HepG2 (cell line): Measurements from ENCODE around the gene HDAC5. TPM values are rescaled to one million over a fixed set of nuclear protein-coding genes. Genes with fewer than 3 reads are reported as not detected.

Source experiments
- E2F5 ChIP-seq: sonication (generic); formaldehyde crosslinking; conservative IDR thresholded peaks from 2 replicates; pipeline ENCODE4 v1.4.0; 2020; ENCODE audit warnings: missing genetic modification reagents
- FOSL2 ChIP-seq: sonication (generic); formaldehyde crosslinking; IDR thresholded peaks from 2 replicates; pipeline ENCODE4 v1.4.0; 2020; ENCODE audit warnings: missing genetic modification reagents
- HHEX ChIP-seq: IDR thresholded peaks from 2 replicates; pipeline ENCODE4 v1.6.1; 2016; ENCODE audit warnings: control low read depth
- KDM5B ChIP-seq: sonication (generic); formaldehyde crosslinking; IDR thresholded peaks from 2 replicates; pipeline ENCODE4 v1.4.0; 2020; ENCODE audit warnings: missing genetic modification reagents, mild to moderate bottlenecking, borderline replicate concordance
- MAFK ChIP-seq, 2 experiments: IDR thresholded peaks in 1 of 2; conservative IDR thresholded peaks in 1 of 2; 2 replicates each; pipeline ENCODE4 v1.6.1; 2011; ENCODE audit warnings: improper control_type of control experiment in 2 of 2, low read length in 2 of 2
- PBX2 ChIP-seq: IDR thresholded peaks from 2 replicates; pipeline ENCODE4 v1.6.1; 2016; ENCODE audit warnings: control low read depth
- RBFOX2 ChIP-seq: fragments of 200-400 bp; formaldehyde crosslinking; IDR thresholded peaks from 2 replicates; pipeline ENCODE4 v1.6.1; 2017; ENCODE audit warnings: low read depth, mild to moderate bottlenecking, low read length
- RFX1 ChIP-seq: fragments of 450-650 bp; IDR thresholded peaks from 2 replicates; pipeline ENCODE4 v1.6.1; 2017
- RXRA ChIP-seq: sonication (generic); formaldehyde crosslinking; IDR thresholded peaks from 2 replicates; pipeline ENCODE4 v1.5.1; 2020; ENCODE audit warnings: missing genetic modification reagents
- TEF ChIP-seq: sonication (generic); formaldehyde crosslinking; IDR thresholded peaks from 2 replicates; pipeline ENCODE4 v1.5.0; 2020; ENCODE audit warnings: missing genetic modification reagents
- TFAP4 ChIP-seq: sonication (generic); IDR thresholded peaks from 2 replicates; pipeline ENCODE4 v1.6.1; 2016; ENCODE audit warnings: low read depth, borderline replicate concordance
- TRIM22 ChIP-seq: fragments of 450-650 bp; IDR thresholded peaks from 2 replicates; pipeline ENCODE4 v1.6.1; 2017
- ZFP36L1 ChIP-seq: sonication (generic); formaldehyde crosslinking; IDR thresholded peaks from 2 replicates; pipeline ENCODE4 v1.8.0; 2022; ENCODE audit warnings: mild to moderate bottlenecking, missing genetic modification reagents, moderate library complexity
- ZNF276 ChIP-seq: sonication (generic); formaldehyde crosslinking; IDR thresholded peaks from 2 replicates; pipeline ENCODE4 v1.4.0; 2020; ENCODE audit warnings: mild to moderate bottlenecking, low read depth, missing genetic modification reagents
- ZNF687 ChIP-seq: sonication (generic); formaldehyde crosslinking; IDR thresholded peaks from 2 replicates; pipeline ENCODE4 v1.5.1; 2020; ENCODE audit warnings: mild to moderate bottlenecking, missing genetic modification reagents, moderate library complexity
- ZNF704 ChIP-seq: sonication (generic); formaldehyde crosslinking; IDR thresholded peaks from 2 replicates; pipeline ENCODE4 v1.8.1; 2023; ENCODE audit warnings: mild to moderate bottlenecking, inconsistent platforms, moderate library complexity, missing genetic modification reagents, borderline replicate concordance
- polyA plus RNA-seq, 8 experiments: library from polyadenylated mRNA; depleted of rRNA in 3 of 8; stranded (reverse) in 7 of 8; unstranded in 1 of 8; fragments of >200 nt; fragmentation: Illumina TruSeq in 4 of 8; extraction: Trizol in 4 of 8; gene quantifications; 2 replicates each; pipeline versions ENCODE4 v1.2.1 to v1.2.3, GENCODE V29; 2011 to 2016; ENCODE audit warnings: low read depth in 4 of 8, missing spikeins in 1 of 8, mixed read lengths in 1 of 8; ENCODE audit not compliant: insufficient read depth in 1 of 8
- total RNA-seq, 5 experiments: library from RNA; depleted of rRNA; stranded (reverse); fragments of >200 nt; fragmentation: Illumina TruSeq; extraction: Trizol; gene quantifications; 2 replicates each; pipeline ENCODE4 v1.2.3, GENCODE V29; 2016; ENCODE audit warnings: low read depth in 1 of 5

HDAC5 gene
- total and polyA plus RNA-seq, 2 of the 13 experiments (the other 11 are each of a cell fraction or from before 2014, with no cell fraction given) = 46.4 to 85.4 TPM

GRCh38 chr17:44070455-44071197 lies 52.8 kb downstream of the HDAC5 start, which contains the start of gene G6PC3 (continued):
- TF ChIP-seq FOSL2 (CRISPR knock-in tag) (peak; percentile 79), ZNF276 (CRISPR knock-in tag) (peak; percentile 76; the same call in 1 of the 2 replicates), ZNF704 (CRISPR knock-in tag) (no peak), ZNF687 (peak; percentile 99), RBFOX2 (peak; percentile 94), E2F5 (CRISPR knock-in tag) (peak; percentile 72; the same call in 1 of the 2 replicates), TRIM22 (no peak), TEF (CRISPR knock-in tag) (peak; percentile 68; the same call in 1 of the 2 replicates), RXRA (peak; percentile 70), PBX2 (CRISPR knock-in tag) (no peak), KDM5B (CRISPR knock-in tag) (peak; percentile 92), RFX1 (no peak), MAFK (conservative IDR thresholded peaks at IDR 0.05 in 1 of 2, IDR thresholded peaks at IDR 0.05 in 1 of 2; ENCODE audit: low read length in 2 of 2) (no peak), ZFP36L1 (CRISPR knock-in tag) (peak; percentile 98), TFAP4 (peak; percentile 64; the same call in 1 of the 2 replicates), HHEX (no peak)
